Measurements from ENCODE around the gene POPDC3.

Gene POPDC3

GRCh38 chr6:105191351-105191750, 11.5 kb upstream of the POPDC3 start:
- TF ChIP-seq, protein P1, sequence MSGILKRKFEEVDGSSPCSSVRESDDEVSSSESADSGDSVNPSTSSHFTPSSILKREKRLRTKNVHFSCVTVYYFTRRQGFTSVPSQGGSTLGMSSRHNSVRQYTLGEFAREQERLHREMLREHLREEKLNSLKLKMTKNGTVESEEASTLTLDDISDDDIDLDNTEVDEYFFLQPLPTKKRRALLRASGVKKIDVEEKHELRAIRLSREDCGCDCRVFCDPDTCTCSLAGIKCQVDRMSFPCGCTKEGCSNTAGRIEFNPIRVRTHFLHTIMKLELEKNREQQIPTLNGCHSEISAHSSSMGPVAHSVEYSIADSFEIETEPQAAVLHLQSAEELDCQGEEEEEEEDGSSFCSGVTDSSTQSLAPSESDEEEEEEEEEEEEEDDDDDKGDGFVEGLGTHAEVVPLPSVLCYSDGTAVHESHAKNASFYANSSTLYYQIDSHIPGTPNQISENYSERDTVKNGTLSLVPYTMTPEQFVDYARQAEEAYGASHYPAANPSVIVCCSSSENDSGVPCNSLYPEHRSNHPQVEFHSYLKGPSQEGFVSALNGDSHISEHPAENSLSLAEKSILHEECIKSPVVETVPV (CRISPR knock-in tag; IDR thresholded peaks at IDR 0.05) = no peak
- TF ChIP-seq CREB5 (CRISPR knock-in tag; IDR thresholded peaks at IDR 0.05; ENCODE audit: low read depth) = no peak
- TF ChIP-seq, protein P2, sequence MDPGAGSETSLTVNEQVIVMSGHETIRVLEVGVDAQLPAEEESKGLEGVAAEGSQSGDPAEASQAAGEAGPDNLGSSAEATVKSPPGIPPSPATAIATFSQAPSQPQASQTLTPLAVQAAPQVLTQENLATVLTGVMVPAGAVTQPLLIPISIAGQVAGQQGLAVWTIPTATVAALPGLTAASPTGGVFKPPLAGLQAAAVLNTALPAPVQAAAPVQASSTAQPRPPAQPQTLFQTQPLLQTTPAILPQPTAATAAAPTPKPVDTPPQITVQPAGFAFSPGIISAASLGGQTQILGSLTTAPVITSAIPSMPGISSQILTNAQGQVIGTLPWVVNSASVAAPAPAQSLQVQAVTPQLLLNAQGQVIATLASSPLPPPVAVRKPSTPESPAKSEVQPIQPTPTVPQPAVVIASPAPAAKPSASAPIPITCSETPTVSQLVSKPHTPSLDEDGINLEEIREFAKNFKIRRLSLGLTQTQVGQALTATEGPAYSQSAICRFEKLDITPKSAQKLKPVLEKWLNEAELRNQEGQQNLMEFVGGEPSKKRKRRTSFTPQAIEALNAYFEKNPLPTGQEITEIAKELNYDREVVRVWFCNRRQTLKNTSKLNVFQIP (CRISPR knock-in tag; IDR thresholded peaks at IDR 0.05; ENCODE audit: borderline replicate concordance, low read depth) = no peak
- no peak for TF ChIP-seq TCF4 (CRISPR knock-in tag; IDR thresholded peaks at IDR 0.05; ENCODE audit: borderline replicate concordance)
- no peak for TF ChIP-seq SNAI2 (CRISPR knock-in tag; IDR thresholded peaks at IDR 0.05)
- TF ChIP-seq ZFP3 (CRISPR knock-in tag; IDR thresholded peaks at IDR 0.05) = no peak
- TF ChIP-seq CSDC2 (CRISPR knock-in tag; IDR thresholded peaks at IDR 0.05) = no peak
- TF ChIP-seq ESRRG (CRISPR knock-in tag; IDR thresholded peaks at IDR 0.05) = no peak
- no peak for TF ChIP-seq ZC3H10 (CRISPR knock-in tag; IDR thresholded peaks at IDR 0.05)
- TF ChIP-seq GLIS3 (CRISPR knock-in tag; IDR thresholded peaks at IDR 0.05) = no peak
- no peak for TF ChIP-seq ZNF8 (CRISPR knock-in tag; IDR thresholded peaks at IDR 0.05)
- TF ChIP-seq ZNF70 (CRISPR knock-in tag; IDR thresholded peaks at IDR 0.05) = no peak
- TF ChIP-seq TSHZ2 (CRISPR knock-in tag; IDR thresholded peaks at IDR 0.05) = no peak
- TF ChIP-seq, protein P3, sequence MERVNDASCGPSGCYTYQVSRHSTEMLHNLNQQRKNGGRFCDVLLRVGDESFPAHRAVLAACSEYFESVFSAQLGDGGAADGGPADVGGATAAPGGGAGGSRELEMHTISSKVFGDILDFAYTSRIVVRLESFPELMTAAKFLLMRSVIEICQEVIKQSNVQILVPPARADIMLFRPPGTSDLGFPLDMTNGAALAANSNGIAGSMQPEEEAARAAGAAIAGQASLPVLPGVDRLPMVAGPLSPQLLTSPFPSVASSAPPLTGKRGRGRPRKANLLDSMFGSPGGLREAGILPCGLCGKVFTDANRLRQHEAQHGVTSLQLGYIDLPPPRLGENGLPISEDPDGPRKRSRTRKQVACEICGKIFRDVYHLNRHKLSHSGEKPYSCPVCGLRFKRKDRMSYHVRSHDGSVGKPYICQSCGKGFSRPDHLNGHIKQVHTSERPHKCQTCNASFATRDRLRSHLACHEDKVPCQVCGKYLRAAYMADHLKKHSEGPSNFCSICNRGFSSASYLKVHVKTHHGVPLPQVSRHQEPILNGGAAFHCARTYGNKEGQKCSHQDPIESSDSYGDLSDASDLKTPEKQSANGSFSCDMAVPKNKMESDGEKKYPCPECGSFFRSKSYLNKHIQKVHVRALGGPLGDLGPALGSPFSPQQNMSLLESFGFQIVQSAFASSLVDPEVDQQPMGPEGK (CRISPR knock-in tag; IDR thresholded peaks at IDR 0.05; ENCODE audit: borderline replicate concordance) = no peak
- no peak for TF ChIP-seq ZFP30 (CRISPR knock-in tag; IDR thresholded peaks at IDR 0.05)
- no peak for TF ChIP-seq TOX (CRISPR knock-in tag; IDR thresholded peaks at IDR 0.05; ENCODE audit: borderline replicate concordance)
- TF ChIP-seq OSR1 (CRISPR knock-in tag; IDR thresholded peaks at IDR 0.05) = no peak
- no peak for TF ChIP-seq RARB (CRISPR knock-in tag; IDR thresholded peaks at IDR 0.05)
- no peak for TF ChIP-seq ISL1 (CRISPR knock-in tag; IDR thresholded peaks at IDR 0.05)
- no peak for TF ChIP-seq BACH2 (CRISPR knock-in tag; IDR thresholded peaks at IDR 0.05; ENCODE audit: borderline replicate concordance)
- no peak for ATAC-seq

GRCh38 chr6:105189026-105189820, 9.4 kb upstream of the POPDC3 start:
- no peak for ATAC-seq

More at GRCh38 chr6:105189026-105189820, 9.4 kb upstream of the POPDC3 start:
- no peak for TF ChIP-seq GLIS3 (CRISPR knock-in tag; IDR thresholded peaks at IDR 0.05)
- no peak for TF ChIP-seq TOX (CRISPR knock-in tag; IDR thresholded peaks at IDR 0.05; ENCODE audit: borderline replicate concordance)
- TF ChIP-seq OSR1 (CRISPR knock-in tag; IDR thresholded peaks at IDR 0.05) = no peak
- no peak for TF ChIP-seq TCF4 (CRISPR knock-in tag; IDR thresholded peaks at IDR 0.05; ENCODE audit: borderline replicate concordance)
- TF ChIP-seq ZNF8 (CRISPR knock-in tag; IDR thresholded peaks at IDR 0.05) = no peak
- no peak for TF ChIP-seq PPARA (CRISPR knock-in tag; IDR thresholded peaks at IDR 0.05; ENCODE audit: borderline replicate concordance)
- TF ChIP-seq, protein P1 (CRISPR knock-in tag; IDR thresholded peaks at IDR 0.05) = no peak
- TF ChIP-seq, protein P3 (CRISPR knock-in tag; IDR thresholded peaks at IDR 0.05; ENCODE audit: borderline replicate concordance) = no peak
- TF ChIP-seq ZNF565 (CRISPR knock-in tag; conservative IDR thresholded peaks at IDR 0.05; ENCODE audit: low read depth) = no peak
- TF ChIP-seq ZC3H10 (CRISPR knock-in tag; IDR thresholded peaks at IDR 0.05) = no peak
- no peak for TF ChIP-seq ESRRG (CRISPR knock-in tag; IDR thresholded peaks at IDR 0.05)
- no peak for TF ChIP-seq ZNF70 (CRISPR knock-in tag; IDR thresholded peaks at IDR 0.05)
